Peyer's patch (tissue), 4 donors: ENCODE results near the gene LARP4B. TPM values are rescaled to one million over a fixed set of nuclear protein-coding genes. Genes with fewer than 3 reads are reported as not detected.

Experiments
- DNase-seq, 3 donors: peaks; one replicate each; pipeline ENCODE4 v3.0.0-alpha.2; 2017 to 2019
- H3K27ac ChIP-seq, 4 donors: fragments of 200-600 bp; sonication (generic); one replicate each; pipeline ENCODE4 v1.5.1; 2016 to 2019
- H3K27me3 ChIP-seq, 2 donors: fragments of 200-600 bp; sonication (generic); one replicate each; pipeline ENCODE4 v1.5.1; 2019
- H3K36me3 ChIP-seq, 3 donors: fragments of 200-600 bp; sonication (generic); one replicate each; pipeline ENCODE4 v1.5.1; 2016 to 2019
- H3K4me1 ChIP-seq, 4 donors: fragments of 200-600 bp; sonication (generic); one replicate each; pipeline ENCODE4 v1.5.1; 2016 to 2019
- H3K4me3 ChIP-seq, 4 donors: fragments of 200-600 bp; sonication (generic); 1 replicate in 3 of 4; 2 replicates in 1 of 4; pipeline ENCODE4 v1.5.1; 2016 to 2019; ENCODE audit warnings: mild to moderate bottlenecking in 1 of 4
- H3K9me3 ChIP-seq, 4 donors: fragments of 200-600 bp; sonication (generic); one replicate each; pipeline ENCODE4 v1.5.1; 2016 to 2019; ENCODE audit warnings: mild to moderate bottlenecking in 1 of 4
- POLR2A ChIP-seq, 2 donors: fragments of 450-650 bp; IDR thresholded peaks; one replicate each; pipeline ENCODE4 v1.5.1; 2017; ENCODE audit warnings: antibody characterized with exemption in 2 of 2, mild to moderate bottlenecking in 2 of 2, moderate library complexity in 2 of 2
- total RNA-seq, 4 donors: library from RNA; depleted of rRNA; stranded (reverse); fragments of >200 nt; gene quantifications; one replicate each; pipeline ENCODE4 v1.1.0, GENCODE V29; 2016
- TF ChIP-seq, protein P1 (sequence below), 6 experiments: fragments of 450-650 bp in 4 of 6; fragments of 200-600 bp in 2 of 6; sonication (generic) in 1 of 6; IDR thresholded peaks; one replicate each; pipeline ENCODE4 v1.5.1; 2017 to 2019; ENCODE audit warnings: antibody characterized with exemption in 6 of 6, mild to moderate bottlenecking in 3 of 6, moderate library complexity in 1 of 6

The LARP4B gene
- total RNA-seq, 4 donors from 2014 or later, result 77.2 to 106 (median 93.3) TPM

DNA sequence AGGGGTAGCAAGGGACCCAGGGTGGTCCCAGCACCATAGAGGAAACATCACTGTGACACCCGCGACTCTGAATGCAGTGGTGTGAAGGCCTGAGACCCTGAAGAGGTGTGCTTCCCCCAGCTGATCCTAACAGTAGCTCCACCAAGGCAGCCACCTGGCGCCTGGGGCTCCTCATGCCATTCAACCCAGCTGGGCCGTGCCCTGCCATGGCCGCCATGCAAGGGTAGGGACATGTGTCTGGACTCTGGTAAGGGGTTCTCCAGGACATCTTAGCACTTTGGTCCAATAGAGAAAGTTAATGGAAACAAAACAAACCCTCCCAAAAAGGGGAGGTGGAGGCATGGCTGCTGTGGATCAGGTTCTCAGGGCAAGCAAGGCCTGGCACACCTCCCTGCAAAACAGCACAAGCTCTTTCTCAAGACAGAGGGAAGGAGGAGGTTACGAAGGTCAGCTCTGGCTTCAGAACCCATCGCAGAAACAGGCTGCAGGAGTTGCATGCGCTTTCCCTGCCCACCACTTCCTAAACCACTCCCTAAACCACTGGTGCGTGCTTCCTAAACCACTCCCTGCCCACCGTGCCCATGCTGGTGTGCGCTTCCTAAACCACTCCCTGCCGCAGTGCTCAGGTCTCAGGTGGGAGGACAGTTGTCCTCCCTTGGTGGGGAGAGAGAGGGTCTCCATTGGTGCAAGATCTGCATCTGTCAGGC is 108.7 kb downstream of the LARP4B start:
- Histone ChIP-seq H3K36me3 (peaks cover 0 to 90% (median 0%) of the 10 kb centered on the region in 3 donors), H3K9me3 (no peaks in the 10 kb centered on the region), H3K4me3 (no peak overlapping the region), H3K4me1 (peaks cover 0 to 4% (median 0%) of the 10 kb centered on the region in 4 donors), H3K27me3 (no peaks in the 10 kb centered on the region), H3K27ac (no peak overlapping the region)
- no peak for DNase-seq
- no peak for TF ChIP-seq POLR2A (IDR thresholded peaks at IDR 0.05)
- TF ChIP-seq, protein P1, sequence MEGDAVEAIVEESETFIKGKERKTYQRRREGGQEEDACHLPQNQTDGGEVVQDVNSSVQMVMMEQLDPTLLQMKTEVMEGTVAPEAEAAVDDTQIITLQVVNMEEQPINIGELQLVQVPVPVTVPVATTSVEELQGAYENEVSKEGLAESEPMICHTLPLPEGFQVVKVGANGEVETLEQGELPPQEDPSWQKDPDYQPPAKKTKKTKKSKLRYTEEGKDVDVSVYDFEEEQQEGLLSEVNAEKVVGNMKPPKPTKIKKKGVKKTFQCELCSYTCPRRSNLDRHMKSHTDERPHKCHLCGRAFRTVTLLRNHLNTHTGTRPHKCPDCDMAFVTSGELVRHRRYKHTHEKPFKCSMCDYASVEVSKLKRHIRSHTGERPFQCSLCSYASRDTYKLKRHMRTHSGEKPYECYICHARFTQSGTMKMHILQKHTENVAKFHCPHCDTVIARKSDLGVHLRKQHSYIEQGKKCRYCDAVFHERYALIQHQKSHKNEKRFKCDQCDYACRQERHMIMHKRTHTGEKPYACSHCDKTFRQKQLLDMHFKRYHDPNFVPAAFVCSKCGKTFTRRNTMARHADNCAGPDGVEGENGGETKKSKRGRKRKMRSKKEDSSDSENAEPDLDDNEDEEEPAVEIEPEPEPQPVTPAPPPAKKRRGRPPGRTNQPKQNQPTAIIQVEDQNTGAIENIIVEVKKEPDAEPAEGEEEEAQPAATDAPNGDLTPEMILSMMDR (IDR thresholded peaks at IDR 0.05), result no peak

DNA sequence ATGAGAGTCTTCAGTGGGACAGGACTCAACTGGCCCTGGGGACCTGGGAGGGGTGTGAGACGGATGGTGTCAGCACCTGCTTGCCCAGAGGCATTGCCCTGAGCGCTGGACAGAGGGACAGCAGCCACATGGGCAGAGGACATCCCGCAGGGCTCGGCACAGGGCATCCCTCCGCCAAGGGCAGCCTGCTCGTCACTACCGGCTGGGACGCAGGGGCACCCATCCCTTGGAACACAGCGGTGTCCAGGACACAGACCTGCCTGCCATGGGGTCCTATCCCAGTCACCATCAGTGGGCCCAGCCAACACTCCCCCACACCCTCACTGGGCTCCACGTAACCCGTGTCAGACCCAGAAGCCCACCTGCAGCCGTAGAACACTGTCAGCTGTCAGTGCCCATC is 109.3 kb downstream of the LARP4B start:
- DNase-seq, result no peak
- H3K9me3 ChIP-seq, result no peaks in the 10 kb centered on the region
- no peak overlapping the region for H3K4me3 ChIP-seq
- H3K27me3 ChIP-seq, result no peaks in the 10 kb centered on the region
- TF ChIP-seq POLR2A (IDR thresholded peaks at IDR 0.05), result no peak
- TF ChIP-seq, protein P1 (IDR thresholded peaks at IDR 0.05), result no peak
- H3K27ac ChIP-seq, result no peak overlapping the region
- peaks cover 0 to 4% (median 0%) of the 10 kb centered on the region in 4 donors for H3K4me1 ChIP-seq
- peaks cover 0 to 91% (median 0%) of the 10 kb centered on the region in 3 donors for H3K36me3 ChIP-seq

DNA sequence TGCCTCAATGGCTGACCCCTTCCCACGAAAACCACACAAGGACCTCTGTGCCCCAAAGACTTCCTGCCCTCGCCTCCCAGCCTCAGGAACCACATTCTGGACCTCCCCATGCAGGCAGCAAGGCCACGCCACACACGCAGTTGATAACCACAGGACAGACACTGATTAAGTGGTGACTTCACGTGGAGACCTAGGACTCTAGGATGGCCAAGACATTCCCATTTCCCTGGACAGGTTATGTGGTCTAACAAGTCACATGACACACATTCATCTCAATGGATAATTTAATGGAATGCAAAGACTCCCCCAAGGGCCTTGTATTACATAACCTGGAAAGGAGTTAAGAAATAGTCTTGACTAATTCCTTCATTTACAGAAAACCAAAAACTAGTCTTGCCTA is 110.2 kb downstream of the LARP4B start:
- Histone ChIP-seq H3K4me3 (no peak overlapping the region), H3K27ac (no peak overlapping the region), H3K36me3 (peaks cover 0 to 93% (median 0%) of the 10 kb centered on the region in 3 donors), H3K4me1 (peaks cover 0 to 4% (median 0%) of the 10 kb centered on the region in 4 donors), H3K9me3 (no peaks in the 10 kb centered on the region), H3K27me3 (no peaks in the 10 kb centered on the region)
- no peak for DNase-seq
- no peak for TF ChIP-seq POLR2A (IDR thresholded peaks at IDR 0.05)
- TF ChIP-seq, protein P1 (IDR thresholded peaks at IDR 0.05), result no peak

DNA sequence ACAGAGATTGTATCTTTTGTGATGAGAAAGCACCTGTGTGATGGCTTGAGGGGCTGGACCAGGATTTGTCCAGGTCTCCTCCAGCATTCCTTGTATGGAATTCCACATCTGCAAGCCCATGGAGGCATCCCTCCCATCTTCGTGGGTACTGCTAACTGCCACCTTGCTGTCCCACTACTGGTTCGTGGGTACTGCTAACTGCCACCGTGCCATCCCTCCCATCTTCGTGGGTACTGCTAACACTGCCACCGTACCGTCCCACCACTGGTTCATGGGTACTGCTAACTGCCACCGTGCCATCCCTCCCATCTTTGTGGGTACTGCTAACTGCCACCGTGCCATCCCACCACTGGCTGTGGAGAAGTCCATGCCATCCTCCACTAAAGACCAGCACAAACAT is 111.7 kb downstream of the LARP4B start:
- TF ChIP-seq, protein P1 (IDR thresholded peaks at IDR 0.05), result no peak
- Histone ChIP-seq H3K27ac (no peak overlapping the region), H3K4me1 (peaks cover 0 to 4% (median 0%) of the 10 kb centered on the region in 4 donors), H3K9me3 (no peaks in the 10 kb centered on the region), H3K27me3 (no peaks in the 10 kb centered on the region), H3K36me3 (peaks cover 0 to 93% (median 0%) of the 10 kb centered on the region in 3 donors), H3K4me3 (no peak overlapping the region)
- DNase-seq, result no peak

DNA sequence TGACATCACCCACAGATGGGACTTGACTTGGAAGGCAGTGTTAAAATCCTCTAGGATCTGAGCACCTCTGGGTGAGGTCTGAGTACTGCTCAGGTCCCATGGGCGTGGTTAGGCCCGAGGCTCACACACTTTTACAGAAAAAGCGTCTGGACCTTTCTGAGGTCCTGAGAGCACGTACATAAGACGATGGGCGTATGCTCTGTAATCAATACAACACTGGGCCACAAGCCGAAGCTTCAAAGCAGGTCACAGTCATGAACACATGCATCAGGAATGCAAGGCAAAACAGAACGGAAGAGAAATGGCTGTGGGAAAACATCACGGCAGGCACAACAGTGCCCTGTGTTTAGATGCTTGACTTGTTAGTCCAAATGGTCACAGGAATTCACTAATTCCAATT is 112.2 kb downstream of the LARP4B start:
- Histone ChIP-seq H3K27me3 (no peaks in the 10 kb centered on the region), H3K4me3 (no peak overlapping the region), H3K36me3 (peaks cover 0 to 93% (median 0%) of the 10 kb centered on the region in 3 donors), H3K27ac (no peak overlapping the region), H3K4me1 (peaks cover 0 to 4% (median 0%) of the 10 kb centered on the region in 4 donors), H3K9me3 (no peaks in the 10 kb centered on the region)
- DNase-seq, result no peak
- TF ChIP-seq, protein P1 (IDR thresholded peaks at IDR 0.05), result no peak
- no peak for TF ChIP-seq POLR2A (IDR thresholded peaks at IDR 0.05)
